Fibroblast of skin of right quadriceps (primary cell): Measurements from ENCODE around the gene RIT2.

ENCODE experiments used
- DNase-seq: peaks from one replicate; pipeline ENCODE4 v3.0.0-alpha.2; 2013

RIT2 gene

GRCh38 chr18:43115076-43115921 lies at the start of gene RIT2:
Gene RIT2 (minus strand): TSS chr18:43115685.
- no peak for DNase-seq

GRCh38 chr18:43161528-43161927 lies 46.0 kb upstream of the RIT2 start:
- DNase-seq, result peak; percentile 34

GRCh38 chr18:43160509-43160908 lies 45.0 kb upstream of the RIT2 start:
- DNase-seq, result peak; percentile 18

GRCh38 chr18:43159926-43160325 lies 44.4 kb upstream of the RIT2 start:
- no peak for DNase-seq

GRCh38 chr18:43159086-43159770 lies 43.7 kb upstream of the RIT2 start:
- peak; percentile 6 for DNase-seq

GRCh38 chr18:43158381-43158780 lies 42.9 kb upstream of the RIT2 start:
- no peak for DNase-seq

GRCh38 chr18:43155842-43156241 lies 40.4 kb upstream of the RIT2 start:
- no peak for DNase-seq

- DNase-seq, result no peak
Measured at GRCh38 chr18:43148231-43148630, 32.7 kb upstream of the RIT2 start.

GRCh38 chr18:43141208-43141607 lies 25.7 kb upstream of the RIT2 start:
- no peak for DNase-seq

- no peak for DNase-seq
Measured at GRCh38 chr18:43139288-43139946, 23.9 kb upstream of the RIT2 start.

- DNase-seq, result no peak
Measured at GRCh38 chr18:43134876-43135275, 19.4 kb upstream of the RIT2 start.

GRCh38 chr18:43130716-43131260 lies 15.3 kb upstream of the RIT2 start:
- DNase-seq, result no peak

- DNase-seq, result peak; percentile 21
Measured at GRCh38 chr18:43129946-43130524, 14.6 kb upstream of the RIT2 start.

GRCh38 chr18:43125471-43125870 lies 10.0 kb upstream of the RIT2 start:
- no peak for DNase-seq

- no peak for DNase-seq
Measured at GRCh38 chr18:43122955-43123354, 7.5 kb upstream of the RIT2 start.

GRCh38 chr18:43116699-43117294 lies 1.3 kb upstream of the RIT2 start:
- no peak for DNase-seq

- no peak for DNase-seq
Measured at GRCh38 chr18:43113220-43113895, 2.1 kb downstream of the RIT2 start.

GRCh38 chr18:43108882-43109281 lies 6.6 kb downstream of the RIT2 start:
- DNase-seq, result no peak

- DNase-seq, result no peak
Measured at GRCh38 chr18:43108469-43108868, 7.0 kb downstream of the RIT2 start.

GRCh38 chr18:43093646-43094045 lies 21.8 kb downstream of the RIT2 start:
- no peak for DNase-seq

- no peak for DNase-seq
Measured at GRCh38 chr18:43092539-43092938, 22.9 kb downstream of the RIT2 start.

GRCh38 chr18:43081396-43081795 lies 34.1 kb downstream of the RIT2 start:
- DNase-seq, result no peak
